ENCODE measurements around the gene HSPA4L. TPM values are rescaled to one million over a fixed set of nuclear protein-coding genes. Genes with fewer than 3 reads are reported as not detected.

HSPA4L gene
- total RNA-seq, 2 donors from 2014 or later = 5.3 to 17.7 TPM

DNA sequence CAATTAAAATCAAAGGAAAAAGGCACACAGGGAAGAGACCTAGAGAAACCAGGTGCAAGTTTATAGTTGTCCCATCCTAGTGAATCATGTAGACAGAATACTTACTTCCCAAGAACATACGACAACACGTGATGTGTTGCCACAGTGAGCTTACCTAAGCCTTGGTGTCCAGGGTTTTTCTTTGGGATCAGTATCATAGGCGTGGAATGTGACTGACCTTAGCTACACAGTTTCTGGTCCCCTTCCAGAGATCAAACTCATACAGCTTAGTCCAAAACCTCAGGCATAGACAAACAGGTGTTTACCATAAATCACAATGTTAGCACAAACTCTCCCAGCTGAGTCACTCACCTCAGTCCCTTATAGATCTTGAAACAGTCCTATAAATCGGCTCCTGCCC is 34.2 kb upstream of the HSPA4L start:
- Histone ChIP-seq H3K27me3 (no peaks in the 10 kb centered on the region), H3K27ac (no peak overlapping the region), H3K4me3 (no peak overlapping the region), H3K36me3 (no peaks in the 10 kb centered on the region), H3K4me1 (no peaks in the 10 kb centered on the region), H3K9ac (ENCODE audit: low read depth in 2 of 2, low read length in 2 of 2) (no peak overlapping the region), H3K9me3 (no peaks in the 10 kb centered on the region)
- no peak for DNase-seq
- no peak for TF ChIP-seq CTCF (IDR thresholded peaks at IDR 0.05)
- intact Hi-C loops (cut with DNase I) = no loop called here

GRCh38 chr4:127748957-127749356 is 33.2 kb upstream of the HSPA4L start:
- H3K9me3 ChIP-seq = no peaks in the 10 kb centered on the region

DNA sequence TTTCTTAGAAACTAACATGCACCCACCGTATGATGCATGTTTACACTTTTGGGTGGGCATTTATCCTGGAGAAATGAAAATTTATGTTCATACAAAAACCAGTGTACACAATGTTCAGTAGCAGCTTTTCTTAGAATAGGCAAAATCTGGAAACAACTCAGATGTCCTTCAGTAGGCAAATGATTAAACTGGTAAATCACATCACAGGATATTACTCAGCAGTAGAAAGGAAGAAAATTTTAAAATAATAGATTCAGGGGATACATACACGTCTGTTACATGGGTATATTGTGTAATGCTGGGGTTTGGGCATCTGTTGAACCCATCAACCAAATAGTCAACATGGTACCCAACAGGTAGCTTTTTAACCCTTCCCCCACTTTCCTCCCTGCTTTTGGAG is 25.2 kb upstream of the HSPA4L start:
- no peaks in the 10 kb centered on the region for H3K36me3 ChIP-seq
- no peaks in the 10 kb centered on the region for H3K27me3 ChIP-seq
- no peak overlapping the region for H3K4me3 ChIP-seq
- intact Hi-C loops (cut with DNase I) = no loop called here
- H3K4me1 ChIP-seq = no peaks in the 10 kb centered on the region
- no peak for DNase-seq
- H3K9me3 ChIP-seq = no peaks in the 10 kb centered on the region
- no peak overlapping the region for H3K9ac ChIP-seq (ENCODE audit: low read depth in 2 of 2, low read length in 2 of 2)
- no peak overlapping the region for H3K27ac ChIP-seq
- TF ChIP-seq CTCF (IDR thresholded peaks at IDR 0.05) = no peak

More at GRCh38 chr4:127748957-127749356, 33.2 kb upstream of the HSPA4L start:
- no peaks in the 10 kb centered on the region for H3K36me3 ChIP-seq
- no peak overlapping the region for H3K27ac ChIP-seq
- DNase-seq = no peak
- no peaks in the 10 kb centered on the region for H3K4me1 ChIP-seq
- H3K4me3 ChIP-seq = no peak overlapping the region
- H3K27me3 ChIP-seq = no peaks in the 10 kb centered on the region
- intact Hi-C loops (cut with DNase I) = no loop called here
- no peak overlapping the region for H3K9ac ChIP-seq (ENCODE audit: low read depth in 2 of 2, low read length in 2 of 2)
- TF ChIP-seq CTCF (IDR thresholded peaks at IDR 0.05) = no peak

DNA sequence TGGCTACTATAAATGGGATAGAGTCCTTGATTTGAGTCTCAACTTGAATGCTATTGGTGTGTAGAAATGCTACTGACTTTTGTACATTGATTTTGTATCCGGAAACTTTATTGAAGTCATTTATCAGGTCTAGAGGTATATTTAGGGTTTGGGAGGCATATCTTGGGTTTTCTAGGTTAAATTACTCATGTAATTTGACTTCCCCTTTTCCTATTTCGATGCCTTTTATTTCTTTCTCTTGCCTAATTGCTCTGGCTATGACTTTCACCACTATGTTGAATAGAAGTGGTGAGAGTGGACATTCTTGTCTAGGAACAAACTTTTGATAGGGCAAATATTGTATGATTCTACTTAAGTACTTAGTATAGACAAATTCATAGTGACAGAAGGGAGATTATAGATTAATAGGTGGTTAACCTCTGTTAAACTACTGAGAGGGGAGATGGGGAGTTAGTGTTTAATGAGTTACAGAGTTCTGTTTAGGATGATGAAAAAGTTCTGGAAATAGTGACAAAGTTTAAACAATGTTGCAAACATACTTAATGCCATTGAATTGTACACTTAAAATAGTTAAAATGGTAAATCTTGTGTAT is 22.8 kb upstream of the HSPA4L start:
- Histone ChIP-seq H3K27me3 (no peaks in the 10 kb centered on the region), H3K9ac (ENCODE audit: low read depth in 2 of 2, low read length in 2 of 2) (no peak overlapping the region), H3K4me1 (no peaks in the 10 kb centered on the region), H3K4me3 (no peak overlapping the region), H3K27ac (no peak overlapping the region), H3K9me3 (no peaks in the 10 kb centered on the region), H3K36me3 (no peaks in the 10 kb centered on the region)
- no peak for DNase-seq
- intact Hi-C loops (cut with DNase I) = no loop called here
- TF ChIP-seq CTCF (IDR thresholded peaks at IDR 0.05) = no peak

DNA sequence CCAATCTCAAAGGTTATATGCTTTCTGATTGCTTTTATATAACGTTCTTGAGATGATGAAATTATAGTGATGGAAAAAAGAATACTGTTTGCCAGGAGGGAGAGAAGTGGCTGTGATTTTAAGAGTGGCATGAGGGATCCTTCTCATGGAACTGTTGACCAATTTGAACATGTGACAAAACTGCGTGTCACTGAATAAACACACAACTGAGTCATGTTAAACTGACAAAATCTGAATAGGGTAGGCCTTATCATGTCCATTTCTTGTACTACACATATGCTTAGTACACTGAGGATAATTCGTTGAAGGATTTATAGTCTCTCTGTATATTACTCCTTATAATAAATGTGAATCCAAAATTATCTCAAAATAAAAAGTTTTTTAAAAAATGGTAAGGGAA is 22.2 kb upstream of the HSPA4L start:
- Histone ChIP-seq H3K27me3 (no peaks in the 10 kb centered on the region), H3K9ac (ENCODE audit: low read depth in 2 of 2, low read length in 2 of 2) (no peak overlapping the region), H3K4me3 (no peak overlapping the region), H3K27ac (no peak overlapping the region), H3K36me3 (no peaks in the 10 kb centered on the region), H3K9me3 (no peaks in the 10 kb centered on the region), H3K4me1 (no peaks in the 10 kb centered on the region)
- DNase-seq = no peak
- intact Hi-C loops (cut with DNase I) = no loop called here
- TF ChIP-seq CTCF (IDR thresholded peaks at IDR 0.05) = no peak
